Vagina (tissue), 2 donors: ENCODE data around the gene BLM.

Experiments used
- CTCF ChIP-seq, 3 experiments: fragments of 450-650 bp in 2 of 3; fragments of 200-600 bp in 1 of 3; sonication (generic) in 1 of 3; IDR thresholded peaks; one replicate each; pipeline ENCODE4 v1.5.1; 2017 to 2019; ENCODE audit warnings: antibody characterized with exemption in 3 of 3, mild to moderate bottlenecking in 2 of 3, moderate library complexity in 2 of 3
- POLR2A ChIP-seq, 2 donors: fragments of 450-650 bp; IDR thresholded peaks; one replicate each; pipeline ENCODE4 v1.6.1; 2017; ENCODE audit warnings: antibody characterized with exemption in 2 of 2, mild to moderate bottlenecking in 2 of 2, moderate library complexity in 2 of 2
- POLR2AphosphoS5 ChIP-seq, 2 donors: sonication (generic); formaldehyde crosslinking; IDR thresholded peaks; one replicate each; pipeline ENCODE4 v1.9.0; 2017; ENCODE audit warnings: antibody characterized with exemption in 2 of 2, mild to moderate bottlenecking in 2 of 2, low read depth in 1 of 2; ENCODE audit not compliant: insufficient read depth in 1 of 2

- TF ChIP-seq POLR2A (IDR thresholded peaks at IDR 0.05) = no peak
- TF ChIP-seq CTCF (IDR thresholded peaks at IDR 0.05) = no peak
- TF ChIP-seq POLR2AphosphoS5 (IDR thresholded peaks at IDR 0.05; ENCODE audit: insufficient read depth in 1 of 2, low read depth in 1 of 2) = no peak
Measured at GRCh38 chr15:90807074-90807785, 90.1 kb downstream of the BLM start.
